Activated T-helper 1 cell treated with Interleukin-2 at 50 U/mL for 16 hours (primary cell): ENCODE measurements around the gene JPH3.

ENCODE experiments used
- DNase-seq: peaks from one replicate; pipeline ENCODE4 v3.0.0-alpha.2; 2020; ENCODE audit warnings: low read depth

The JPH3 gene

DNA sequence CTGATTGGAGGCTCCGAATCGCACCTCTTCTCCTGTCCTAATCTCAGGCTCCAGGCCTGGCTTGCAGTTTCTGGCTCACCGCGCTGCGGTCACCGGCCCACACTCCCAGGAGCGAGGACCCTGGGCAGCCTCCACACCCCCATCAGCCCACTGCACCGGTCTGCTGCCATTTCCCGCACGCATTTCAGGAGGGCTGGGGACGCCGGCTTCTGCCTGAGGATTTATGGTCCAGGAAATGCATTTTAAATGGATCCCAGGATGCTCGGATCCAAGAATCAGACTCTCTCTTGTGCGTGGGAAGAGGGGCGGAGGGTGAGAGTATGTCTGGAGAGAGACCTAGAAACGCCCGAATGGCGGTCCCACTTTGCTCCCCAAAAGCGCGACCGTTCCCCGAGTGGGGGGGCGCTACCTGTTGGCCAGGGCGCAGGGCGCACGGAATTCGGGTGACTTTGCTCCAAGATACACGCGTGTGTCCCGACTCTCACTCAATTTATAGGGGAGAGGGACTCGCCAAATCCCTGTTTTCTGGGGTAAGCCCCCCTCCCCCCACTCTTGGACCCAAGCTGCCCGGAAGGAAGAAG, 817 bp upstream of the JPH3 start:
- DNase-seq: no peak

DNA sequence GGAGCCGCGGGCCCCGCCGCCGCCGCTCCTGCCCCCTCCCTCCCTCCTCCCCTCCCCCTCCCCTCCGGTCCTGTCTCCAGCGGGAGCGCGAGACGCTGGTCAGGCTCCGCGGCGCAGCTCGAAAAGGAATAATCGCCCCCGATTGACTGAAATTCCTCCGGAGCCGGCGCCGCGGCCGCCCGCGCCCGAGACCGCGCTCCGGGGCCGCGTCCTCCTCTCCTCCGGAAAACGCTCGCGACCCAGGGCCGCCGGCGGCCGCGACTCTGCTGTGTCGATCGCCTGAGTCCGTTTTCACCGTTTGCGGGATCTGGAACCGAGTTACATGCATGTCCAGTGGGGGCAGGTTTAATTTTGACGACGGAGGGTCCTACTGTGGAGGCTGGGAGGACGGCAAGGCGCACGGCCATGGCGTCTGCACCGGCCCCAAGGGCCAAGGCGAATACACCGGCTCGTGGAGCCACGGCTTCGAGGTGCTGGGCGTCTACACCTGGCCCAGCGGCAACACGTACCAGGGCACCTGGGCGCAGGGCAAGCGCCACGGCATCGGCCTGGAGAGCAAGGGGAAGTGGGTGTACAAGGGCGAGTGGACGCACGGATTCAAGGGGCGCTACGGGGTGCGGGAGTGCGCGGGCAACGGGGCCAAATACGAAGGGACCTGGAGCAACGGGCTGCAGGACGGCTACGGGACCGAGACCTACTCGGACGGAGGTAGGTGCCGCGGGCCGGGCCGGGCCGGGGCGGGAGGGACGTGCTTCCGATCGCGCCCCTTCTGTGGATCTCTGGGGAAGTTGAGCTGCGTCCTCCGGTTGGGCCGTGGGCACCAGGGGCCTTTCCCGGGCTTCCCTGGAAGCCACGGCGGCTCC, 744 bp downstream of the JPH3 start:
- no peak for DNase-seq

DNA sequence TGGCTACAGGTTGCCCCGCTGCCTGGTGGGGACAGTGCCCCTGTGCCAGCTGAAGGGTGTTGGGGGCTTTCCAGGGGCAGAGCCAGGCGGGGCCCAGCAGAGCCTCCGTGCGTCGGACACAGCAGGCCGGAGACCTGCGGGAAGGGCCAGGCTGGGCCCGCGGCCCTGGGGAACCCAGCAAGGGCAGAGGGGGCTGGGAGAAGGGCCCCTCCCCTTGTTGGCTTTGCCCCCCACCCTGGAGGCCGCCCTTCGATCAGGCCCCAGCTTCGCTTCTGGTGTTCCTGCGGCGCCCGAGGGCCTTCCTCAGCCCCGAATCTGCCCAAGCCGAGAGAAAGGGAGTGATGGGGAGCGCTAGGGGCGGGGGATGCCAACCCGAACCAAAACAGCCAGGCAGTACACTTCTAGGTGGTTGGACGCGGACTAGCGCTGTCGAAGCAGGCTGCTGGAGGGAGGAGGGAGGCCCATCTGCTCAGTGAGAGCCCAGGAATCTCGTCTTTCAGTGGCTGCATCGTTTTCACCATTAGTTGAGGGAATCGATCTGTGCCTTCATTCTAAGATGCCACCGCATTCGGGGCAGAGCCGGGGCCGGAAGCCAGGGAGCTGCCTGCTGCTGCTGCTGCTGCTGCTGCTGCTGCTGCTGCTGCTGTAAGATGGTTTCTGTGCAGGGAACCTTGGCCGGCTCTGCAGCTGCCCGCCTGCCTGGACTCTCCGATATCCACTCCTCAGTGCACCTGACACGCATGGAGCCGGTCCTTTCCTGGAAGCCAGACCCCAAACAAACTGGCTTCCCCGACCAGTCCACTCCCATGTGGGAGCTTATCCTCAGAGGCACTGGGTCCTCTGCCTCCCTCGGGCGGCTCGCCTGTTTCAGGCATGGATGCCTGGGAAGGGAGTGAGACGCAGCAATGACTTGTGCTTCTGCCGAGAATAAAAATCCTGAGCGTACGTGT, 1.7 kb downstream of the JPH3 start:
- DNase-seq: no peak

DNA sequence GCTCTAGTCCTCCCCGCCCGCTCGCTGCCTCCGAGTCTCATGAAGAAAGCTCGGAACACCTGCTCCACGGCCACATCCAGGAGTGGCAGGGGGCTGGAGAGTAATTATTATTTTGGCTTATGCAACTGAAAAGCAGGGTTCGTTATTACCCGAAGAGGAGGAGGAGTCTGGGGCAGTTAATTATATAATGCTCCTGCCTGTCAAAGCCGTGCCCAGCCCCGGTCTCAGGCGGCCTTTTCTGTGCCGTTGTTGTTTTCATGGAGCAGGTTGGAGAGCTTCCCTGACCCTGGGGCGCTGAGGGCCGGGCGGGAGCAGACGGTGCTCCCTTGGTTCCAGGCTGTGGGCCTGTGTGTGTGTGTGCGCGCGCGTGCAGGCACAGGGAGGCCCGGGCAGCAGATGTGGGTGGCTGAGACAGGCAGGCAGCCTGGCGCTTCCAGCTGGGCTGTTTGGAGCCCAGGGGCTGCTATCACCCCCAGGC, 2.4 kb downstream of the JPH3 start:
- DNase-seq: no peak

DNA sequence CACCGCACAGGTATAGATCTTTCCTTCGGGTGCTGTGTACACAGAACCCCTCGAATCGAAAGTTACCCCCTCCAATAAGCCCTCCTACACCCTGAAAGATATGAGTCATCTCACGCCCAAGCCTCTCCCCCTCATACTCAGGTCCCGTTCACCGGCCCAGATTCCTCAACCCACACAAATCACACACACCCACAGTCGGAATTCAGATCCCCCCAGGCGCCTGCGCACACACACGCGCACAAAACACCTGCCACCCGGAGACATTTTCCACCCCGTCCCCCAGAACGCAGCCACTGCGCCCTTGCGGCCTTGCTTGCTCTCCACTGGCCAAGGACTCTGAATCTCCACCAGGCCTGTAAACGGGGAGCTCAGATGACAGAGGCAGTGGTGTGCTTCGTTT, 4.9 kb downstream of the JPH3 start:
- no peak for DNase-seq

DNA sequence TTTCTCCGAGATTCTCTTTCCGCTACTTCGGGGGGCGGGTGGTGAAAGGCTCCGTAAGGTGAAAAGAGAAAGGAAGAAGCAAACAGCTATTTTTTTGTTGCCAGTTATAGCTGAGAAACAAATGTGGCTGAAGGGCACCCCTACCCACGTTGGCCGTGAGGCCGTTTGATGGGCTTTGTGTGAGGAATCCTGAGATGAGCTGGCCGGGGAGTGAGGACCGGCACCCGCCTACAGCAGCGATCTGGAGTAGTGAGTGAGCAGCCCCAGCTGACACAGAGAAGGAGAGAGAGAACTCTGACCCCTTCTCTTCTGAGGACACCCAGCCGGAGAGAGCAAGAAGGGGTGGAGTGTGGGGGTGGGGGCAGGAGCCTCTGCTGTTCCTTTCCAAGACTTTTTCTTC, 5.6 kb downstream of the JPH3 start:
- no peak for DNase-seq

DNA sequence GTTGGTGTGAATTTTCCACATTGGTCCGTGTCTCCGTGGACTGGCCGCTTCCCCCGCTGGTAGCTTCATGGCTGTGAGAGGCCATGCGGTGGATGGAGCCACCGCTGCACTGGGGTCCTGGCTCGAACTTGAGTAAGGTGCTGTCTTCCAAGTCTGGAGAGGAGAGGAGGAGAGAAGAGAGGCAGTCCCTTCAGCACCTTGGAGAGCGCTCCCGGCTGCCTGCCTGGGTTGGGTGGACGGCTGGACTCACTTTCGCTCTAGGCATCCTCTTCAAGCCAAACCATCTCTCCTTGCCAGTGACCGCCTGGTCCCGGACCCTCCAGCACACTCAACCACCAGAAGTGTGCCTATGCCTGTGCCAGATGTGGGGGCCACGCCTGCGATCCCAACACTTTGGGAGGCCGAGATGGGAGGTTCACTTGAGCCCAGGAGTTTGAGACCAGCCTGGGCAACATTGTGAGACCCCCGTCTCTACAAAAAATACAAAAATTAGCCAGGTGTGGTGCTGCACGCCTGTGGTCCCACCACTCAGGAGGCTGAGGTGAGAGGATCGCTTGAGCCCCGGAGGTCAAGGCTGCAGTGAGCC, 6.2 kb downstream of the JPH3 start:
- no peak for DNase-seq

DNA sequence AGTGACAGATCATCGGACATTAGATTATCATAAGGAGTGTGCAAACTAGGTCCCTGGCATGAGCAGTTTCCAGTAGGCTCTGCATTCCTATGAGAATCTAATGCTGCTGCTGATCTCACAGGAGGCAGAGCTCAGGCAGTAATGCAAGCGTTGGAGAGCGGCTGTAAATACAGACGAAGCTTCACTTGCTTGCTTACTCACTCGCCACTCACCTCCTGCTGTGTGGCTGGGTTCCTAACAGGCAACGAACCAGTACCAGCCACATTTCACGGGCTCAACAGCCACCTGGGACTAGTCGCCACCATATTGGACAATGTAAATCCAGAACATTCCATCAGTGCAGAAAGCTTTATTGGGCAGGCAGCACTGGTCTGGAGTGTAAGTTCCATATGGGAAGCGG, 7.7 kb downstream of the JPH3 start:
- no peak for DNase-seq

DNA sequence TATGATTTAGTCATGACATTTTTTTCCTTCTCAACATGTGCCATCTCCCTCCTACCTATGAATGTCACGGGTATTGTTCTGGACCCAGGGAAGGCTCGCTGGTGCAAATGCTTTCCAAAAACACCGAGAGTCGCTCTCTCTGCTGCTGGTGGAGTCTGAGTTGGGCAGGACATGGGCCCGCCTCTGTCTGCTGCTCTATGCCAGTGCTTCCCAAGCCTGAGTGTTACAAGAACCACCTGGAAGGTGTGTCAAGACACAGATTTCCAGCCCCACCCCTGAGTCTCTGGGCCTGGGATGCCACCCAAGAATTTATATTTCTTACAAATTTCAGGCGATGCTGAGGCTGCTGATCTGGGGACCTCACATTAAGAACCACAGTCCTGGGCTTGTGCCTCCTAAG, 9.1 kb downstream of the JPH3 start:
- no peak for DNase-seq

DNA sequence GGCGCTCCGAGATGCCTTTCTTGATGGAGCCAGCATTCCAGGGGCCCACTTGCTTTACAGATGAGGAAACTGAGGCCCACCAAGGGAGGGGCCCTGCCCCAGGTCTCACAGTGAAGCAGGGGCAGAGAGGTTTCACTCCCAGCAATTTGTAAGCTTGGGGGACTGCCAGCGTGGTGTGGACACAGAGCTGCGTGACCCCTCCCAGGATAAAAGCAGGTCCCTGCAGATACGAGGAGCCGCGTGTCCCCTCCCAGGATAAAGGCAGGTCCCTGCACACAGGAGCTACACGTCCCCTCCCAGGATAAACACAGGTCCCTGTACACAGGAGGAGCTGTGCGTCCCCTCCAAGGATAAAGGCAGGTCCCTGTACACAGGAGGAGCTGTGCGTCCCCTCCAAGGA, 11.7 kb downstream of the JPH3 start:
- no peak for DNase-seq

DNA sequence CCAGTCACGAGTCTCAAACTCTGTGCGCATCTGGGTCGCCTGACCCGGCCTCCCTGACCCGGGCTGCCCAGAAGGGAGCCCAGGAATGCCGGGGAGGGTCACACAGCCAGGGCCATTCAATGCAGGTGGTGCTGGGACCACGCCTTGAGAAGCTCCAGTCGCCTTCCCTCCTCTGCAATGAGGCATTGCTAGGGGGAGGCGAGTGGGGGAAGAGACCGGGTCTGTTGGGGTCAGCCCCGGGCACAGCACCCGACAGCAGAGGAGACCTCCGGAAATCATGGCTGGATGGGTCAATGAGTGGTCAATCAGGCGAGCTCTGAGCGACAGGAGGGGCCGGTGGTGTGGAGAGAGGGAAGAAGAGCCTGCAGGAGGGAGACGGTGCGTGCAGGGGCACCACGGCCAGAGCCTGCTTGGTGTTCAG, 13.3 kb downstream of the JPH3 start:
- no peak for DNase-seq

DNA sequence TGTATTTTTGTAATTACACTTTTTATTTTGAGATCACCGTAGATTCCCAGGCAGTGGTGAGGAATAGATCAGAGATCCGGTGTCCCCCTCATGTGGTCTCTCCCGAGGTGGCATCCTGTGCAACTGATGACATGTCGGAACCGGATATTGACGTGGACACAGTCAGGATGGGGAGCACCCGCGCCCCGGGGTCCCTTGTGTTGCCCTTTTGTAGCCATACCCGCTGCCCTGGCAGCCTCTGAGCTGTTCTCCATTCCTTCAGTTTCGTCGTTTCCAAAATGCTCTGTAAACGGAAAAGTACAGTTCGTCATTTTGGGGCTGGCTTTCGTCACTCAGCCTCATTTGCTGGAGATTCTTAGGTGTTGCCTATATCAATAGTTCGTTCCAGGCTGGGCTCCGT, 14.2 kb downstream of the JPH3 start:
- DNase-seq: no peak

DNA sequence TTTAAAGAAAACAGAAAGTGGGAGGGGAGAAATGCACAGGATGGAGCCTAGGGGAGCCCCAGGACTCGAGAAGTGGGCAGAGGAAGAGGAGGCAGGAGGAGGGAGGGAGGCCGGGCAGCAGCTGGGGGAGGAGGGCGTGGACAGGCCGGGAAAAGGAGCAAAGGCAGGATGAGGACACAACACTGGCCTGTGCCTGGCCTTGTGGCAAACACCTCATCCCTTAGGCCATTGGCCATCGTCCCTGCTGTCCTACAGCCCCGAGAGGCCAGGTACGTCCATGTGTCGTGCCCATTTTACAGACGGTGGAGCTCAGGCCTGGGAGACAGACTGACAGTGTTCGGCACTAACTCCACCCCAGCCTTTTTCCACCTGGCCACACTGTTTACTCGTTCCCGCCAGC, 15.9 kb downstream of the JPH3 start:
- DNase-seq: no peak

DNA sequence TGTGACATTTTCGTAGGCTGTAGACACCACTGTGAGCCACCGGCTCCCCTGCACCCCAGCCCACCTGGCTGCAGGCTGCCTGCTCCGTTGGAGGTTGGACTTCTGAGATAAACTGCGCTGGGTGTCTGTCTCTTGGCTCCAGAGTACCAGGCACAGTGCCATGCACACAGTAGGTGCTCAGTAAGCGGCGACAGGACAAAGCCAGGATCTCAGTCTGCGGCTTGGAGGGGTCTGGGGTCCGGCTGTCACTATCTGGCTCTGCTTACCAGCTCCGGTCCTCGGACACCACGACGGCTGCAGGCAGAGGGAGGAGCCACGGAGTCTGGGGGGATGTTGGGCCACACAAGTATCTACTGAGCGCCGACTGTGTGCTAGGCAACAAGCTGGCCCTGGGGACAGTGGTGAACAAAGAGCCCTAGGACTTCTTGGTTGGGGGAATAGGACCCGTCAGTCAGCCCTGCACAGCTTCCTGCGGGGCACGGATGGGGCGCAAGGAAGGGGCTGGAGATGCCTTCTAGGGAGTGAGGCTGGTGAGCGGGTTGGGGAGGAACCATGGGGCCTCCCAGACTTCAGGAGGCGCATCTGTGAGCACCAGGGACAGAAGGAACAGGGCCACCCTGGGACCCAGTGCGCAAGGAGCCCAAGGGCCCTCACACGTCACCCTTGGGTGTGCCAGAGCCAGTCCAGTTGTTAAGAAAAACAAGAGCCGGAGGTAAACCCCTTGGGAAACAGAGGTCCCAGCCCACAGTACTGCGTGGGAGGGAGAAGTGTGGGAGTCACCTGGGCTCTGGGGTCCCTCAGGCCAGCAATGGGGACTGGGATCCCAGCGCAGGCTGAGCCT, 17.3 kb downstream of the JPH3 start:
- no peak for DNase-seq

DNA sequence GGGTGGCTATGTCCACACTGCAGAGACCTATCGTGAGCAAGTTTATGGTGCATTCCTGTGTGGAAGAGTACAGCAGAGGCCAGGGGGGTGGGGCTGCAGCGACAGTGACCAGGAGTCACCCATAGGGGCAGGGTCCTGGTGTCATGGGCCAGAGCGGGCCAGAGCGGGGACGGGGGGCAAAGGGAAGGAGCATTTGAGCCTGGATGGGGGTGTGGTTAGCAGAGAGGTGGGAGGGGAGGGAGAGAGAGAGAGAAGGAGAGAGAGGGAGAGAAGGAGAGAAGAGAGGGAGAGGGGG, 17.8 kb downstream of the JPH3 start:
- no peak for DNase-seq

DNA sequence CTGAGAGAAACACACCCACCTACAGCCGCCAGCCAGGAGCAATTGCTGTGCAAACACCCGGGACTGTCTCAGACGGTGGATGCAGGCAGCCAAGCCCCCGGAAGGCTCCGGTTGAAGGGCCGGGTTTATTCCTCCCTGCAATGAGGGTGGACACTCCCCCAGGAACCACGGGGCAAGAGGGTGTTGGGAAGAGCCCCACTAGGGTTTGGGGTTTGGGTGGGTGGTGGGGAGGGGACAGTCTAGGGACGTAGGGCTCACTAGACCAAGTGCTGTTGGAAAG, 19.2 kb downstream of the JPH3 start:
- DNase-seq: no peak

DNA sequence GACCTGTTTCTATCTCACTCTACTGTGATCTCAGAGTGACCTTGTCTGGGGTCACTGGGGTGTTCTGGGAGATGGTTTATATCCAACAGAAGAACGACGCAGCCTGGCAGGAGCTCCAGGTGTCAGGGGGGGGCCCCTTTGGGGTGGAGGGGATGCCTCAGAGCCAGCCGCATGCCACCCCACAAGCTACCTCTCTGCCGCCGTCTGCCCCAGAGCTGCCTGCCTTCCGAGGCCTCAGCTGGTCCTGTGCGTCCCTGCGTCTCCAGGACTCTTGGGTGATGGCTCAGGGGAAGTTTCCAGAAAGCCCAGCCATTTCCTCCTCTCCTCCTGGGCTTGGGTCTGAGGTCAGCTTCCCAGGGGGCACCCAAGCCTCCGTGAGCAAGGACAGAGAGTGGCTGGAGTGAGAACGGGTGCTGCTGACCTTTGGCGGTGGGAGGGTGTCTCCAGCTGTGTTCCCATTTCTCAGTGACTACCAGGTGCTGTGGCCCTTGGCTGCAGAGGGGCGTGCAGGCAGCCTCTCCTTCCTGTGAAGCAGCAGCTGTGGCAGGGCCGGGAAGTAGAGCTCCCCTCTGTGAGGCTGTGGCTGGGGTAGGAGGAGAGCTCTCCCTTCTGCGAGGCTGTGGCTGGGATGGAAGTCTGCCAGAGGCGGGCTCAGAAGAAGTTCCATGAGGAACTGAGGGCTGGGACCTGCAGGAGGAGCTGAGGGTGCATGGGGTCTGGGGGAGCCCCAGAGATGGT, 19.8 kb downstream of the JPH3 start:
- no peak for DNase-seq

DNA sequence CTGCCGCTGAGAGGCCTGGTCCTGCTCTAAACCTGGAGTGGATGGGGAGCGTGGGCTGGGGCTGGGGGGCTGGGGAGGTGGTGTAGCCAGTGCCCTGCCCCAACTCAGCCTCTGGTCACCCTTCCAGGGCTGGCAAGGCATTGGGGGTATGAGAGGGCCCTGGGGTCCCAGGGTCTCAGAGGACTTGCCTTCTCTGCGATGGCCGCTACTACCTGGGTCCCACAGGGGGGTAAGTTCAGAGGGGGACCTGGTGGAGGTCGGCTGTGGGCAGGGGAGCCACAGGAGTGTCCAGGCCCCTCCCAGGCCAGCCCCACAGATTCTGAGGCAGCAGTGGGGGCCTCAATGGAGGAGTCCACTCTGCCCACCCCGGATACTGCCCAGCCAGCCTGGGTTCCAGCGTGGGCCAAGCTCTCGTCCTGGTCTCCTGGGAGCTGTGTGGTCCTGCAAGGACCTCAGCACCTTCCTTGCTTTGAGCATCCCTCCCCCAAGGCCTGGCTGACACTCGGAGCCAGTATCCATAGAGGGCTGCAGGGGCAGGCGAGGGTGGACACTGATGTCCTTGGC, 20.5 kb downstream of the JPH3 start:
- DNase-seq: no peak

DNA sequence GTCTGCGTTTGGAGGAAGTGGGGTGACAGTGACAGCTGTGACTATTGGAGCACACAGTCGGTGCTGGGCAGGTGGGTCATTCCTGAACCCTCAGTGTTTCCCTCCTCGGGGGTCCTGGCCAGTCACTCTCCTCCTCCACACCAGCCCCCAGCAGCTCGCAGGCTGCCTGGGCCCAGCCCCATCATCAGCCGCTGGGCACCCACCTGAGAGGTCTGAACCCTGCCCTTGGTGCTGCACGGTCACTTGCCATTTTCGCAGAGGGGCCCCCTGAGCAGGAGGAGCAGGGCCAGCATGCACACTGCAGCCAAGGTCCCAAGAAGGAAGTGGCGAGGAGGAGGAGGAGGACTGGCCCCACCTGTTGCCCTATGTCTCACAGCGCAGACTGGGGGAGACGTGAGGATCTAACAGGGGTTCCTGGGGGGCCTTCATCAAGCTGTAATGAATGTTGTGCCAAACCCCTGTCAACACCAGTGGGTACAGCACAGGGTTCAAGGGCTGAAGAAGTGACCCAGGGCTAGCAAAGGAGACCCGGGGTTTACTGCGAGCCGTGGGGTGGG, 23.0 kb downstream of the JPH3 start:
- DNase-seq: no peak

DNA sequence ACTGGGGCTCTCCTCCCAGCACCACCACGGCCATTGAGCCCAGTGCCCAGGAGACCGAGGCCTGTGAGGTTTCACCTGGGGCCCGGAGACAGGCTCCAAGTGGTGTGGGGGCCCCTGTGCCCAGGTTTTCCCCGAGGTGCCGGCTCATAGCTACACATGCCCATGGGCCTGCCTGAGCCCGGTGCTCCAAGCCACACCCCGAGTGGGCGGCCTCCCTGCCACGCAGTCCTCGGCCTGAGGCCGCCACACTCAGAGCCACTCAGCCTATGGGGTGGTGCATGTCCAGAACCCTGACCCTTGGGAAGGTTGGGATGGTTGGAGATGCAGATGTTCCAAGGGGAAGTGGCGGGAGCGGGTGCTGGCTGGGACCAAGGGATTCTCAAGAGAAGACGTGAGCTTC, 24.1 kb downstream of the JPH3 start:
- no peak for DNase-seq
